Neuron (in vitro differentiated cells): ENCODE results near the gene TOGARAM2.
"Not testable (repeated sequence)": the region's sequence is repeated elsewhere in the genome, so short reads cannot be mapped to it uniquely, and the experiment has no call there.

Source experiments
- H2AFZ ChIP-seq: one replicate; pipeline ENCODE4 v1.6.1; 2013; ENCODE audit warnings: low read depth, mild to moderate bottlenecking, inconsistent platforms, low read length, moderate library complexity
- H3K27me3 ChIP-seq: one replicate; pipeline ENCODE4 v1.6.1; 2013; ENCODE audit warnings: low read length; ENCODE audit not compliant: insufficient read depth
- H3K36me3 ChIP-seq: one replicate; pipeline ENCODE4 v1.6.1; 2013; ENCODE audit warnings: low read length; ENCODE audit not compliant: insufficient read depth
- H3K4me1 ChIP-seq: one replicate; pipeline ENCODE4 v1.6.1; 2013; ENCODE audit warnings: low read length; ENCODE audit not compliant: insufficient read depth
- H3K4me3 ChIP-seq: 2 replicates; pipeline ENCODE4 v1.5.1; 2013; ENCODE audit warnings: mild to moderate bottlenecking, low read length, moderate library complexity
- H3K9me3 ChIP-seq: one replicate; pipeline ENCODE4 v1.6.1; 2013; ENCODE audit warnings: low read length

The TOGARAM2 gene

GRCh38 chr2:28956890-28957289, 24.2 kb upstream of the TOGARAM2 start:
- no peaks in the 10 kb centered on the region for H3K9me3 ChIP-seq
- no peaks in the 10 kb centered on the region for H3K27me3 ChIP-seq
- no peak overlapping the region for H2AFZ ChIP-seq
- H3K4me1 ChIP-seq, result peaks cover 2% of the 10 kb centered on the region
- no peak overlapping the region for H3K4me3 ChIP-seq
- H3K36me3 ChIP-seq, result no peaks in the 10 kb centered on the region

- H3K4me3 ChIP-seq, result no peak overlapping the region
- peaks cover 2% of the 10 kb centered on the region for H3K4me1 ChIP-seq
Measured at GRCh38 chr2:28958689-28959088, 22.4 kb upstream of the TOGARAM2 start.

DNA sequence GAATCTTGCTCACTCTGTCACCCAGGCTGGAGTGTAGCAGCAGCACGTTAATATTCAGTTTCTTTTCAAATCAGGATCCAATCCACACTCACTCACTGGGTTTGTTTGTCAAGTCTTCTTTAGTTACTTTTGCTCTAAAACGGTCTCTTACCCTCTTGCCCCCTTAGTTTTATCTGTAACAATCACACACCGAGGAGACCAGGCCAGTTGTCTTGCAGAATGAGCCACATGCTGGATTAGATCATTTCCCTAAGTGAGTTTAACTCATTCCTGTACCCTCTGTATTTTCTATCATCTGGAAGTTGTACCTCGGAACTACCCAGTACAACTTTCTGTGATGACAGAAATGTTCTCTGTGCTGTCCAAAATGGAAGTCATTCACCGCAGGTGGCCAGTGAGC, 20.7 kb upstream of the TOGARAM2 start:
- Histone ChIP-seq H2AFZ (no peak overlapping the region), H3K27me3 (no peaks in the 10 kb centered on the region), H3K4me3 (no peak overlapping the region), H3K4me1 (peaks cover 2% of the 10 kb centered on the region), H3K9me3 (no peaks in the 10 kb centered on the region), H3K36me3 (no peaks in the 10 kb centered on the region)

More at GRCh38 chr2:28958689-28959088, 22.4 kb upstream of the TOGARAM2 start:
- no peaks in the 10 kb centered on the region for H3K36me3 ChIP-seq
- no peaks in the 10 kb centered on the region for H3K27me3 ChIP-seq
- H3K9me3 ChIP-seq, result no peaks in the 10 kb centered on the region
- H2AFZ ChIP-seq, result no peak overlapping the region

DNA sequence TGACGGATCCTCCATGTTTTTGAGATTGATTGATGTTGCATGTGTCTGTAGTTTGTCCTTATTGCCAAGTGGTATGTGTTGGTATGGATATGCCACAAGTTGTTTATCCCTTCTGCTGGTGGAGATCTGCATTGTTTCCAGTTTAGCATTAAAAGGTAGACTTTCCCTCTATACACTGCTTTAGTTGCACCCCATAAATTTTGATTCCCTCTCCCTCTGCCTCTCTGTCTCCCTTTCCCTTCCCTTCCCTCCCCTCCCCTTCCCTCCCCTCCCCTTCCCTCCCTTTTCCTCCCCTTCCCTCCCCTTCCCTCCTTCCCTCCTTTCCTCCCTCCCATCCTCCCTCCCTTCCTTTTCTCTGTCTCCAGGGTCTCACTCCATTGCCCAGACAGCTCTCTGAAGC, 18.6 kb upstream of the TOGARAM2 start:
- Histone ChIP-seq H3K36me3 (no peaks in the 10 kb centered on the region), H3K4me1 (peaks cover 2% of the 10 kb centered on the region), H3K9me3 (no peaks in the 10 kb centered on the region), H3K4me3 (no peak overlapping the region), H2AFZ (no peak overlapping the region), H3K27me3 (no peaks in the 10 kb centered on the region)

- no peak overlapping the region for H2AFZ ChIP-seq
- no peaks in the 10 kb centered on the region for H3K27me3 ChIP-seq
- peaks cover 9% of the 10 kb centered on the region for H3K4me1 ChIP-seq
- no peaks in the 10 kb centered on the region for H3K36me3 ChIP-seq
- no peaks in the 10 kb centered on the region for H3K9me3 ChIP-seq
- no peak overlapping the region for H3K4me3 ChIP-seq
Measured at GRCh38 chr2:28970464-28971160, 10.5 kb upstream of the TOGARAM2 start.

DNA sequence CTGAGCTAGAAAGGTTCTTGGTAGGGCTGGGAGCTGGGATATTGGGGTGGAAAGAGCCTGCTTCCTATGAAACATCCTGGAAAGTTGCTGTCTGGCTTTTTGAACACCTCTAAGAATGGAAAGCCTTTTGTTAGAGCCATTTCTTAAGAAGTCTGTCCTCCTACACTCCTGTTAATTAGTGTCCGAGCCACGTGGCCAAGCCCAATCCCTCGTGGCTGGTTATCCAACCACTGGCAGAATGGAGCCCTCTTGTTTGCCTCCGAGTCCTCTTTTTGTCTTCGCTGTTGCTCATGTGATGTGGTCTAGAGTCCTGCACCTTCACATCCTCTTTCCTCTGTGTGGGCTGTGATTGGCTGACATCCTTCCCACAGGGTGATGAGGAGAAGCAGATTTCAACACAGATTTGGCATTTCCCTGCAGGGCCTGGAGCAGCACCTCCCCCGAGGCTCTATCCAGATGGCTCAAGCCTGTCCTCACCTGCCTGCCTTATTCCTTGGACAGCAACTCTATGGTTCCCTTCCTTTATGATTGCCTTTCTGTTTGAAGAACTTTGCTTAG, 8.2 kb upstream of the TOGARAM2 start:
- Histone ChIP-seq H3K36me3 (no peaks in the 10 kb centered on the region), H3K4me1 (peaks cover 9% of the 10 kb centered on the region), H3K27me3 (no peaks in the 10 kb centered on the region), H2AFZ (no peak overlapping the region), H3K9me3 (no peaks in the 10 kb centered on the region), H3K4me3 (no peak overlapping the region)

DNA sequence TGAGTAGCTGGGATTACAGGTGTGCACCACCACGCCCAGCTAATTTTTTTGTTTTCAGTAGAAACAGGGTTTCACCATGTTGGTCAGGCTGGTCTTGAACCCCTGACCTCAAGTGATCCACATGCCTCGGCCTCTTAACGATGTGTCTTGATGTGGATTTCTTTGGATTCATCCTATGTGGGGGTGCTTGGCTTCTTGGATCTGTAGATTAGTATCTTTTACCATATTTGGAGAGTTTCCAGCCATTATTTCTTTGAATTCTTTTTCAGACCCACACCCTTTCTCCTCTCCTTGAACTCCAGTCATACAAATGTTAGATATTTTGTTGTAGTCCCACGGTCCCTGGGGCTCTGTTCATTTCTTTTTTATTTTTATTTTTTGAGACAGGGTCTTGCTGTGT, 6.8 kb upstream of the TOGARAM2 start:
- Histone ChIP-seq H3K27me3 (no peaks in the 10 kb centered on the region), H3K9me3 (no peaks in the 10 kb centered on the region), H3K4me1 (peaks cover 9% of the 10 kb centered on the region), H2AFZ (no peak overlapping the region), H3K36me3 (no peaks in the 10 kb centered on the region), H3K4me3 (no peak overlapping the region)

DNA sequence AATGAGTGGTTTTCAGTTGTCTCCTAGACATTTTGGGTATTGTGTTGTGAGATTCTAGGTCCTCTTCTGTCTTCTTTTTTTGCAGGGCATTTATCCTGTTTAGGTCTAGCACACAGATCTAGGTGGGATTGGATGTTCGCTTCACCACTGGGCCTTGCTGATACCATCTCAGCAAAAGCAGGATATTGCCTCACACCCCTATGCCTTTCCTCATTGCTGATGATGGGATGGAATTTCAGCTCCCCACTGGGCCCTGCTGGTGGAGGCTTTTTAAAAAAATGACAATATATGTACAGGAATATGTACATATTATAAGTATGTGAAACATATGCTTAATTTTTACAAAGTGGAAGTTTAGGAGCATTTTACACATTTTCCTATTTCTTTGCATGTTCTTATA, 5.4 kb upstream of the TOGARAM2 start:
- H3K27me3 ChIP-seq, result no peaks in the 10 kb centered on the region
- H3K4me1 ChIP-seq, result peaks cover 6% of the 10 kb centered on the region
- no peak overlapping the region for H3K4me3 ChIP-seq
- H2AFZ ChIP-seq, result no peak overlapping the region
- H3K9me3 ChIP-seq, result no peaks in the 10 kb centered on the region
- H3K36me3 ChIP-seq, result no peaks in the 10 kb centered on the region

- Histone ChIP-seq H3K27me3 (no peaks in the 10 kb centered on the region), H2AFZ (no peak overlapping the region), H3K9me3 (no peaks in the 10 kb centered on the region), H3K36me3 (no peaks in the 10 kb centered on the region), H3K4me3 (no peak overlapping the region), H3K4me1 (peaks cover 8% of the 10 kb centered on the region)
Measured at GRCh38 chr2:28976584-28976983, 4.5 kb upstream of the TOGARAM2 start.

- H3K4me3 ChIP-seq, result no peak overlapping the region
- no peaks in the 10 kb centered on the region for H3K36me3 ChIP-seq
- H3K4me1 ChIP-seq, result peaks cover 8% of the 10 kb centered on the region
- no peak overlapping the region for H2AFZ ChIP-seq
- H3K27me3 ChIP-seq, result no peaks in the 10 kb centered on the region
- H3K9me3 ChIP-seq, result no peaks in the 10 kb centered on the region
Measured at GRCh38 chr2:28977176-28977875, 3.8 kb upstream of the TOGARAM2 start.

DNA sequence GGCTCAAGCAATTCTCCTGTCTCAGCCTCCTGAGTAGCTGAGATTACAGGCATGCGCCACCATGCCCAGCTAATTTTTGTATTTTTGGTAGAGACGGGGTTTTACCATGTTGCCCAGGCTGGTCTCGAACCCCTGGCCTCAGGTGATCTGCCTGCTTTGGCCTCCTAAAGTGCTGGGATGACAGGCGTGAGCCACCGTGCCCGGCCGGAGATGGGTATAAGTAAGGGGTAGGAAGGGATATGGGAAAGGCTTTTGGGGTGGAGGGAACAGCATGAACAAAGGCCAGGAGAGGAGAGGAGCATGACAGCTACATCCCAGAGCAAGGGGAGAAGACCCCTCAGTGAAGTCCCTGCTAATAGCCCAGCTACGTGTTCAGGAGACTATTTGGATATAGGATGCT, 3.1 kb upstream of the TOGARAM2 start:
- H3K4me1 ChIP-seq, H3K4me3 ChIP-seq, H3K27me3 ChIP-seq, H3K9me3 ChIP-seq, H2AFZ ChIP-seq, H3K36me3 ChIP-seq: not testable (repeated sequence)

- H3K27me3 ChIP-seq, result no peaks in the 10 kb centered on the region
- H3K36me3 ChIP-seq, result no peaks in the 10 kb centered on the region
- peaks cover 8% of the 10 kb centered on the region for H3K4me1 ChIP-seq
- no peaks in the 10 kb centered on the region for H3K9me3 ChIP-seq
- H3K4me3 ChIP-seq, result no peak overlapping the region
- no peak overlapping the region for H2AFZ ChIP-seq
Measured at GRCh38 chr2:28978606-28979005, 2.5 kb upstream of the TOGARAM2 start.

GRCh38 chr2:28979041-28979440, 2.1 kb upstream of the TOGARAM2 start:
- Histone ChIP-seq H3K4me1 (peaks cover 8% of the 10 kb centered on the region), H3K4me3 (no peak overlapping the region), H3K9me3 (no peaks in the 10 kb centered on the region), H2AFZ (no peak overlapping the region), H3K27me3 (no peaks in the 10 kb centered on the region), H3K36me3 (no peaks in the 10 kb centered on the region)
